ENCODE data around the gene DACT1. TPM values are rescaled to one million over a fixed set of nuclear protein-coding genes. Genes with fewer than 3 reads are reported as not detected.

The DACT1 gene
- polyA plus RNA-seq, 1 of the 3 experiments (the other 2 are of a cell fraction): 3.3 TPM

GRCh38 chr14:58638231-58639197, 752 bp downstream of the DACT1 start:
- Histone ChIP-seq H3K79me2 (ENCODE audit: insufficient read depth) (peaks cover 38% of the 10 kb centered on the region; the same call in 1 of the 2 replicates), H3K27me3 (ENCODE audit: insufficient read depth) (no peaks in the 10 kb centered on the region), H3K4me1 (ENCODE audit: control insufficient read depth in 1 of 2, insufficient read depth in 2 of 2, low read depth in 1 of 2, low read length in 1 of 2) (peaks cover 14 to 20% of the 10 kb centered on the region in 2 experiments; a peak in 3 of 4 replicates), H3K9me3 (no peaks in the 10 kb centered on the region), H3K36me3 (replicated peaks in 1 of 2; ENCODE audit: control insufficient read depth in 1 of 2, insufficient read depth in 2 of 2, low read length in 1 of 2) (peaks cover 15 to 32% of the 10 kb centered on the region in 2 experiments), H3F3A (replicated peaks; ENCODE audit: insufficient read depth) (peaks cover 9% of the 10 kb centered on the region), H3K4me2 (peak overlapping the region; percentile 80), H4K20me1 (ENCODE audit: insufficient read depth) (no peaks in the 10 kb centered on the region), H3K4me3 (ENCODE audit: low read depth in 2 of 2, low read length in 1 of 2) (peak overlapping the region; percentile 74 to 77), H3K9me2 (no peaks in the 10 kb centered on the region), H3K27ac (ENCODE audit: low read depth in 2 of 2, low read length in 1 of 2) (peak overlapping the region in 1 of 2 experiments; percentile 73; a peak in 3 of 4 replicates), H3K9ac (peak overlapping the region; percentile 85), H2AFZ (ENCODE audit: low read depth) (peak overlapping the region; percentile 12; the same call in 1 of the 2 replicates)
- WGBS (ENCODE audit: low lambda C conversion rate): 2% methylated on average over 20 of the region's 75 CpGs
- TF ChIP-seq FOSL2 (IDR thresholded peaks at IDR 0.05; ENCODE audit: borderline replicate concordance, low read depth) (no peak), CHD2 (IDR thresholded peaks at IDR 0.05; ENCODE audit: low read length, partially characterized antibody) (no peak), SMC3 (IDR thresholded peaks at IDR 0.05; ENCODE audit: low read depth, low read length) (no peak; the same call in 1 of the 2 replicates), CTCF (IDR thresholded peaks at IDR 0.05) (peak; percentile 9; the same call in 1 of the 2 replicates), TAF1 (IDR thresholded peaks at IDR 0.05; ENCODE audit: borderline replicate concordance, low read depth, low read length) (no peak), JUND (IDR thresholded peaks at IDR 0.05) (no peak), FOXJ3 (CRISPR knock-in tag; IDR thresholded peaks at IDR 0.05) (no peak)
- TF ChIP-seq, protein P1, sequence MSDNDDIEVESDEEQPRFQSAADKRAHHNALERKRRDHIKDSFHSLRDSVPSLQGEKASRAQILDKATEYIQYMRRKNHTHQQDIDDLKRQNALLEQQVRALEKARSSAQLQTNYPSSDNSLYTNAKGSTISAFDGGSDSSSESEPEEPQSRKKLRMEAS (IDR thresholded peaks at IDR 0.05; ENCODE audit: low read depth): peak; percentile 36; the same call in 1 of the 2 replicates
- ChIA-PET POLR2A (no interaction called here), CTCF (interaction anchor here (0.6 to 10.5 kb wide), 36 partner anchors 9 to 490 kb away, joined by 3 to 93 read pairs (median 4); no protein-coding TSS in a partner anchor)
- DNase-seq: peak; percentile 58

- no peak for DNase-seq
- POLR2A ChIA-PET: no interaction called here
- Histone ChIP-seq H3F3A (replicated peaks; ENCODE audit: insufficient read depth) (peaks cover 9% of the 10 kb centered on the region), H4K20me1 (ENCODE audit: insufficient read depth) (no peaks in the 10 kb centered on the region), H3K4me3 (ENCODE audit: low read depth in 2 of 2, low read length in 1 of 2) (peak overlapping the region; percentile 74 to 77), H3K4me2 (peak overlapping the region; percentile 80), H3K27me3 (ENCODE audit: insufficient read depth) (no peaks in the 10 kb centered on the region), H3K27ac (ENCODE audit: low read depth in 2 of 2, low read length in 1 of 2) (peak overlapping the region in 1 of 2 experiments; percentile 73; a peak in 3 of 4 replicates), H3K79me2 (ENCODE audit: insufficient read depth) (peaks cover 44% of the 10 kb centered on the region), H3K9me3 (no peaks in the 10 kb centered on the region), H3K9ac (peak overlapping the region; percentile 85; the same call in 1 of the 2 replicates), H3K4me1 (ENCODE audit: control insufficient read depth in 1 of 2, insufficient read depth in 2 of 2, low read depth in 1 of 2, low read length in 1 of 2) (peaks cover 14 to 21% of the 10 kb centered on the region in 2 experiments; a peak in 3 of 4 replicates), H3K36me3 (replicated peaks in 1 of 2; ENCODE audit: control insufficient read depth in 1 of 2, insufficient read depth in 2 of 2, low read length in 1 of 2) (peaks cover 15 to 39% of the 10 kb centered on the region in 2 experiments), H2AFZ (ENCODE audit: low read depth) (peak overlapping the region; percentile 12; the same call in 1 of the 2 replicates), H3K9me2 (no peaks in the 10 kb centered on the region)
- CTCF ChIA-PET: interaction anchor here (0.6 to 10.5 kb wide), 28 partner anchors 9 to 485 kb away, joined by 3 to 93 read pairs (median 4); no protein-coding TSS in a partner anchor
- WGBS (ENCODE audit: low lambda C conversion rate): 41% methylated on average over 5 of the region's 5 CpGs
- TF ChIP-seq NFIC (IDR thresholded peaks at IDR 0.05; ENCODE audit: borderline replicate concordance): no peak
- TF ChIP-seq TEAD4 (IDR thresholded peaks at IDR 0.05; ENCODE audit: borderline replicate concordance, insufficient read depth): no peak
- no peak for TF ChIP-seq GATA2 (CRISPR knock-in tag; IDR thresholded peaks at IDR 0.05)
- no peak for TF ChIP-seq YY1 (IDR thresholded peaks at IDR 0.05; ENCODE audit: low read depth)
- TF ChIP-seq FOXJ3 (CRISPR knock-in tag; IDR thresholded peaks at IDR 0.05): no peak
- no peak for TF ChIP-seq MXI1 (IDR thresholded peaks at IDR 0.05; ENCODE audit: low read depth, low read length)
- TF ChIP-seq, protein P2, sequence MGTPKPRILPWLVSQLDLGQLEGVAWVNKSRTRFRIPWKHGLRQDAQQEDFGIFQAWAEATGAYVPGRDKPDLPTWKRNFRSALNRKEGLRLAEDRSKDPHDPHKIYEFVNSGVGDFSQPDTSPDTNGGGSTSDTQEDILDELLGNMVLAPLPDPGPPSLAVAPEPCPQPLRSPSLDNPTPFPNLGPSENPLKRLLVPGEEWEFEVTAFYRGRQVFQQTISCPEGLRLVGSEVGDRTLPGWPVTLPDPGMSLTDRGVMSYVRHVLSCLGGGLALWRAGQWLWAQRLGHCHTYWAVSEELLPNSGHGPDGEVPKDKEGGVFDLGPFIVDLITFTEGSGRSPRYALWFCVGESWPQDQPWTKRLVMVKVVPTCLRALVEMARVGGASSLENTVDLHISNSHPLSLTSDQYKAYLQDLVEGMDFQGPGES (IDR thresholded peaks at IDR 0.05; ENCODE audit: low read depth, low read length): no peak
- TF ChIP-seq EP300 (IDR thresholded peaks at IDR 0.05; ENCODE audit: borderline replicate concordance in 1 of 2, low read depth in 1 of 2, low read length in 1 of 2): no peak
- TF ChIP-seq EZH2phosphoT487 (IDR thresholded peaks at IDR 0.05; ENCODE audit: borderline replicate concordance, low read depth): no peak
Observed at GRCh38 chr14:58639198-58639565, 1.4 kb downstream of the DACT1 start.

Data from SK-N-SH (cell line).